Measurements from ENCODE around the gene SLC23A3.
A peak's percentile ranks its signal among the peaks of the same experiment; 100 is the strongest.

Gene SLC23A3

DNA sequence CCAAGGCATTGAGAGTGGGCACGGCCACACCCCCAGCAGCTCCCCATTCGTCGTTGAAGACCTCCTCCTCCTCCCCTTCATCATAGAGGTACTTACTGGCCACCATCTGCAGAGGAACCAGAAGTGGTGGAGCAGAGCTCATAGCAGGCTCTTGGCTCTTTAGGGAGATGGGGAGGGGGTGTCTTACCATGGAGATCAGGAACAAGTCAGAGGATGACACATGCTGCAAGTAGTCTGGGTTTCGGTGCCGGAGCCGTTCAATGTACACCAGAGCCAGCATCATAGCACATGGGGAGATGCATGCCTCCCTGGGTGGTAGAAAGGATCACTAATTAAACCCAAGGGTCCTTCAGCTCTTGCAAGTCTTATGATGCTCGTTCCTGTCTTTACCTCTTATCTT lies 5.0 kb upstream of the SLC23A3 start:
- H3K4me3 ChIP-seq (ENCODE audit: low read depth, low read length), result no peak overlapping the region
- no peak for DNase-seq (ENCODE audit: low read depth, low spot score)
- in situ Hi-C loops (cut with HindIII; ENCODE audit: low sequenced_read_pairs), result no loop called here
- TF ChIP-seq, protein P1, sequence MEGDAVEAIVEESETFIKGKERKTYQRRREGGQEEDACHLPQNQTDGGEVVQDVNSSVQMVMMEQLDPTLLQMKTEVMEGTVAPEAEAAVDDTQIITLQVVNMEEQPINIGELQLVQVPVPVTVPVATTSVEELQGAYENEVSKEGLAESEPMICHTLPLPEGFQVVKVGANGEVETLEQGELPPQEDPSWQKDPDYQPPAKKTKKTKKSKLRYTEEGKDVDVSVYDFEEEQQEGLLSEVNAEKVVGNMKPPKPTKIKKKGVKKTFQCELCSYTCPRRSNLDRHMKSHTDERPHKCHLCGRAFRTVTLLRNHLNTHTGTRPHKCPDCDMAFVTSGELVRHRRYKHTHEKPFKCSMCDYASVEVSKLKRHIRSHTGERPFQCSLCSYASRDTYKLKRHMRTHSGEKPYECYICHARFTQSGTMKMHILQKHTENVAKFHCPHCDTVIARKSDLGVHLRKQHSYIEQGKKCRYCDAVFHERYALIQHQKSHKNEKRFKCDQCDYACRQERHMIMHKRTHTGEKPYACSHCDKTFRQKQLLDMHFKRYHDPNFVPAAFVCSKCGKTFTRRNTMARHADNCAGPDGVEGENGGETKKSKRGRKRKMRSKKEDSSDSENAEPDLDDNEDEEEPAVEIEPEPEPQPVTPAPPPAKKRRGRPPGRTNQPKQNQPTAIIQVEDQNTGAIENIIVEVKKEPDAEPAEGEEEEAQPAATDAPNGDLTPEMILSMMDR (IDR thresholded peaks at IDR 0.05; ENCODE audit: low read depth, low read length), result no peak

DNA sequence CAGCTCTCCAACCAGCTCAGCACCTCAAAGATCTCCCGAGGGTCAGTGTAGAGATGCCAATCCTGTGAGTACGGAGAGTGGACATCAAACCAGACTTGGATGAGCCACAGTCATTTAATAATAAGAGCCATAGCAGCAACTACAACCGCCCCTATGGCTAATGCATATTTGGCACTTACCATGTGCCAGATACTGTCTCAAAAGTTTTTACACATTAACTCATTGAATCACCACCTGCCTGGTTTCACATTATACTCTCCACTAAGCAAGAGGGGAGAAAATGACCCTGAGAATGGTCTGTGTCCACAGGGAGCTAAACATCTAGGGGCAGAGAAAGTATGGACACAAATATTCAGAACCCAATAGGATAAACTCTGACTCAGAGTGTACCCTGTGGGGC lies 4.3 kb upstream of the SLC23A3 start:
- in situ Hi-C loops (cut with HindIII; ENCODE audit: low sequenced_read_pairs), result no loop called here
- no peak for DNase-seq (ENCODE audit: low read depth, low spot score)
- TF ChIP-seq, protein P1 (IDR thresholded peaks at IDR 0.05; ENCODE audit: low read depth, low read length), result no peak
- no peak overlapping the region for H3K4me3 ChIP-seq (ENCODE audit: low read depth, low read length)

DNA sequence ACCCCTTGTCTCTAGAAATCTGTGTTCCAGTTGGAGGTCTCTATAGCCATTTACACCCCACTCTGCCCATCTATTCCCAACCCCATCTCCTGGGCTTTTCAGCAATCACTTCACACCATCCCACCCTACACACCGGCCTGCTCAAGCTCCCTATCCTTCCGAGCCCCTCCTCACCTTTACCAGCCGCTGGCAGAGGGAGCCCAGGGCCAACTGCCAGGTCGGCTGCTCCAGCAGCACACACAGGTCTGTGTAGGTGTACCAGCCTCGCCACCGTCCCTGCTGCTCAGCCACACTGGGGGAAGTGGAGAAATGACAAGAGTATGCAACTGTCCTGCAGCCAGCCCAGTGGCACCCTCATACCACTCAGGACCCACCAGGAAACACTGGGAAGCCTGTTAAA lies 3.3 kb upstream of the SLC23A3 start:
- in situ Hi-C loops (cut with HindIII; ENCODE audit: low sequenced_read_pairs), result no loop called here
- no peak overlapping the region for H3K4me3 ChIP-seq (ENCODE audit: low read depth, low read length)
- TF ChIP-seq, protein P1 (IDR thresholded peaks at IDR 0.05; ENCODE audit: low read depth, low read length), result no peak
- DNase-seq (ENCODE audit: low read depth, low spot score), result no peak

DNA sequence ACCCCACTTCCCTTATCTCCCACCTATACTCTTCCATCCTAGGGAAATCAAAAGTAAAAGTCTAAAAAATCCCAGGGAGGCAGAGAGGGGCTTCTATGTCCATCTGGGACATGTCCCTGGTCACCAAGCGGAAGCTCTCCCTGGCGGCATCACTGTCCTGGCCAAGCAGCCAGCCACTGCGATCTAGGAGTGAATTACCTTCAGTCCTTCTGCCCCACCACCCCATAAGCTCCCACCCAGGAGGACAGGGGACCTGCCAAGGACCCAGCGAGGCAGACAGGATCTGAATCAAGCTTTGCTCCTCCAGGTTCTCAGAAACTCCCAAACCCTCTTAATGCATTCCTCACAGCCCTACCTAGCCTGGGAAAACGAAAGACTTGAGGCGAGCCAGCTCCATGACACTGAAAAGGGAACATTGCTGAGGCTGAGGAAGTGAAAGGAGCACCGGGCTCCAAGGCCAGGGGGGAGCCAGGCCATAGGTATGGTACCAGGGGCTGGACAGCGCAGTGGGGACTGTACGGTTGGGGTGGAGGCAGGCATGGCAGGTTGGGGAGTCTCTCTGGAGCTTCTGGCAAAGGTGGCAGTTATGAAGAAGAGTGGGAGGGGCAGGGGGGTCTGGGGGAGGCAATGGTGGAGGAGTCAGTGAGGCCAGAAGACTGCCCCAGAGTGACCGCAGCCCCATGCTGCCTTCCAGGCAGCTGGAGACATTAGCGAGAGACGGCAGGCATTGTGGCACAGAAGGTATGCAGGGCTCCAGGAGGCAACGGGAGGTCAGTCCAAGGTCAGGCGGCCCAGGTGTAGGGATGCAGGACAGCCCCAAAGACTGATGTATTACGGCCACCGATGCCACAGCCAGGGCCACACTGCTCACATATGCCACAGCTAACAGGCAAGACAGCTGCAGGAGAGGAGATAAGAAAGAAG lies 2.7 kb upstream of the SLC23A3 start:
- TF ChIP-seq, protein P1 (IDR thresholded peaks at IDR 0.05; ENCODE audit: low read depth, low read length), result no peak
- no peak for DNase-seq (ENCODE audit: low read depth, low spot score)
- no peak overlapping the region for H3K4me3 ChIP-seq (ENCODE audit: low read depth, low read length)
- in situ Hi-C loops (cut with HindIII; ENCODE audit: low sequenced_read_pairs), result no loop called here

DNA sequence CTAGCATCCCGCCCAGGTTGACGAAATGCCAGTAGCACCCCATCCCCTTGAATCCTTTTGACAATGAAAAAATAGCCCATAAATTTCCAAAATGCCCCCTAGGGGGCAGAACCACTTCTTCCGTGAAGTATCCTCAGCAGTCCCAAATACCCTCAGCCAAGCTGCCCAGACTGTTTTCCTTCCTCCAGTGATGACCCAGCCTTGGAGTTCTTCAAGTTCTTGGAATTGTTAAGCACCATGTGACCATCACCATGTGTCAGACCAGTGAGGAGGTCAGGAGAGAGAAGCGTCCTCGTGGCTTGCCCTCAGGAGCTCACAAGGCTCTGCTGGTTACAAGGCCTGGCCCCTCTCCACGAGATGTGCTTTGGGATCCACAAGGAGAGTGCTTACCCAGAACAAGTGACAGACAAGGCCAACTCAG lies 1.4 kb upstream of the SLC23A3 start:
- H3K4me3 ChIP-seq (ENCODE audit: low read depth, low read length), result no peak overlapping the region
- in situ Hi-C loops (cut with HindIII; ENCODE audit: low sequenced_read_pairs), result no loop called here
- DNase-seq (ENCODE audit: low read depth, low spot score), result peak; percentile 66
- TF ChIP-seq, protein P1 (IDR thresholded peaks at IDR 0.05; ENCODE audit: low read depth, low read length), result peak; percentile 71

DNA sequence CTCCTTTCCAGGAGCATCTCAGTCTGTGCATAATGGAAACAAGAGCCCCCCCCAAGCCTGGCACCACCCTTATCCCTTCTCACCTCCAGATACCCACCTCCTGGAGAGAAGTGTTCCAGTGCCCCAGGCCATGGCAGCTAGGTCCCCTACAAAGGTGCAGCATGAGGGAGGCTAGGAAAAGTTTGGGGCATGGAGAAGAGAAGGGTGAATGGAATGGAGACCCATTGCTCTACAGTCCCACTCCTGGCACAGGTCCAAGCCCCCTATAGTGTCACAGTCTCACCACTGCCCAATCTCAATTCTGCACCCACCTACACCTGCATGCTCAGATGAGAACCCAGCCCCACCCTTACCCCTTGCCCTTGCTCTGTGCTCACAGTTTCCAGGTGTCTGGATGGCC lies 897 bp downstream of the SLC23A3 start:
- H3K4me3 ChIP-seq (ENCODE audit: low read depth, low read length), result no peak overlapping the region
- in situ Hi-C loops (cut with HindIII; ENCODE audit: low sequenced_read_pairs), result no loop called here
- DNase-seq (ENCODE audit: low read depth, low spot score), result no peak
- TF ChIP-seq, protein P1 (IDR thresholded peaks at IDR 0.05; ENCODE audit: low read depth, low read length), result no peak
